Stimulated activated CD4-positive, alpha-beta T cell treated with anti-CD3 and anti-CD28 coated beads, Interleukin-1b, Interleukin-23, amount 100 ng/mL, for 4 hours (primary cell): ENCODE measurements around the gene ARHGEF7.

Experiments
- DNase-seq, 2 donors: peaks; one replicate each; pipeline ENCODE4 v3.0.0-alpha.2; 2020; ENCODE audit warnings: low read depth in 2 of 2

Gene ARHGEF7

DNA sequence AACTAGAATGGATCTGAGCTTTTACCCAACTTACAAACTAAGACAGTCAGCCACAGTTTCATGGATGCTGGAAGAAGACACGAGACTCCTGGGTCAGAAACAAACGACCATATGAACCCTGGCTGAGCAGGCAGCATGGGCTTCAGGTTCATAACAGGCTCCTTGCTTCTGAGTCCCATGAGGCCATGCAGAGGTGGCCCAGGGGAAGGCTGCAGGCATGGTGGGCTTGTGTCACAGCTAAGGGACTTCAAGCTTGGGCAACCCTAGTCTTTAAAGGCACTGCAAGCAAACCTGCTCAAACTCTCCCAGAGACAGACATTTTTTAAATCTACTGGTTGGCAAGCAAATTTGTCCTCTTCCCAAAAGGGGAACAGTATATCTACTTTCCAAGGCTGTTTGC, 5.1 kb upstream of the ARHGEF7 start:
- DNase-seq = no peak

- no peak for DNase-seq
Observed at GRCh38 chr13:111111376-111111937, 3.7 kb upstream of the ARHGEF7 start.

DNA sequence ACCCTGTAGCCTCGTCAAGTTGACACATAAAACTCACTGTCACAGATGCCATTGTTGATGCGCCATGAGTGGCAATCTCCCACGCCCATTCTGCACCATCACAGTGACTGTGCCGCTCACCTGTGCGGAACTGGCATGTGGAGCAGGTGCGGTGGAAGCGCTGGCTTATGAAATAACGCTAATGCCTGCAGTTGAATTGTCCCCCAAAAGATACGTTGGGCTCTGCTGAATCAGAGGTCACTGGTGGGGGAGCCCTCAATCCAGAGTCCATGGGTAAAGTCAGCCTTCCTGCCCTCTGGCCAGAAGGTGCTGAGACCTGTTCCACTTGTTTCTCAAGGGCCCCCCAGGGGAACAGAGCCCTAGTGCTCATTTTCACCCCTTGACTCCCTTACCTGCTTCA, 2.9 kb upstream of the ARHGEF7 start:
- DNase-seq = no peak

DNA sequence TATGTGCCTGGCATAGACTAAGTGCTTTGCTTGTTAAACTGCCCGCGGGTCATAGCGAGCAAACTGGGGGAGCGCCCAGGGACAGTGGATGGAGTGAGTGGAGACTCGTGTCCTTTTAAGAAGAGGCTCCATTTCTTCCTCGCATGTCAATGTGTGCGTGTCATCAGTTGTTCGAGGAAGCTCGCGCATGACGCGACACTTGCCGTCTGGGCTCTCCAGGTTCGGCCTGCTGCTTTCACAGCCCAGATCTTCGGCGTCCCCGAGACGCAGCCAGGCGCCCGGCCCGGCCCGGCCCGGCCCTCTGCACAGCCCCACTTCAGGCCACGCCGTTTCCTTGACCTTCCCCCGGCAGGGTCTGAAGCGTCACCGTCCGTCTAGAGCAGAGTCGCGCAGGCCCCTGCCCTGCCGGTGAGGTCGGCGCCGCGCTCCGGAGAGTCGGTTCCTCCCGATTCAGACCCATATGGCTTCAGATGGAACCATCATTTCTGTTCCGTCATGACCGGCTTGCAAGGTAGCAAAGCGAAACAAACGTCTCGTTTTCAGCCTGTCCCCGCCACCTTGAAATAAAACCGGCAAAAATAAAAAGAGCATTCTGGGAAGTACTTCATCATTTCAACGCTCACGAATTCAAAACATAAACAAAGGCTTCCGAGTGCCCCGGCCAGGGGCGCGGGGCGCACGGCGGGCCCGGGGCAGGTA, 599 bp upstream of the ARHGEF7 start:
- no peak for DNase-seq

- no peak for DNase-seq
Observed at GRCh38 chr13:111115965-111116521, 933 bp downstream of the ARHGEF7 start.

GRCh38 chr13:111116856-111117255, 1.7 kb downstream of the ARHGEF7 start:
- no peak for DNase-seq

- no peak for DNase-seq
Observed at GRCh38 chr13:111117289-111117688, 2.2 kb downstream of the ARHGEF7 start.

- DNase-seq = no peak
Observed at GRCh38 chr13:111117961-111118360, 2.9 kb downstream of the ARHGEF7 start.

- DNase-seq = no peak
Observed at GRCh38 chr13:111118898-111119607, 3.9 kb downstream of the ARHGEF7 start.

- no peak for DNase-seq
Observed at GRCh38 chr13:111119966-111120365, 4.9 kb downstream of the ARHGEF7 start.

DNA sequence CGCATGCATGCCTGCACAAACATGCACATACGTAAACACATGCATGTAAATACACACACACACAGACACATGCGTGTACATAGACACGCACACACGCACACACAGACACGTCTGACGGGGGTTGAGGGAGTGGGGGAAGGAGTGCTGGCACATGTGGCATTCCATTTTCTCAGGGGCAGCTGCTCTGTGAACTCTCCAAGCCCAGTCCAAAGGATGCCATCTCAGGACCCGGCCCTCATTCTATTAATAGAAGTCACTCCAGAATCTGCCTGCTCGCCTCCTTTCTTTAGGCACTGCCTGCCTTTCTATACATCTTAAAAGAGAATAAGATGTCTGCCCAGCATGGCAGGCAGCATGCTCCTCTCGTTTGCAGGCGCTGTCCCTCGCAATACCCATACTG, 5.3 kb downstream of the ARHGEF7 start:
- DNase-seq = no peak

DNA sequence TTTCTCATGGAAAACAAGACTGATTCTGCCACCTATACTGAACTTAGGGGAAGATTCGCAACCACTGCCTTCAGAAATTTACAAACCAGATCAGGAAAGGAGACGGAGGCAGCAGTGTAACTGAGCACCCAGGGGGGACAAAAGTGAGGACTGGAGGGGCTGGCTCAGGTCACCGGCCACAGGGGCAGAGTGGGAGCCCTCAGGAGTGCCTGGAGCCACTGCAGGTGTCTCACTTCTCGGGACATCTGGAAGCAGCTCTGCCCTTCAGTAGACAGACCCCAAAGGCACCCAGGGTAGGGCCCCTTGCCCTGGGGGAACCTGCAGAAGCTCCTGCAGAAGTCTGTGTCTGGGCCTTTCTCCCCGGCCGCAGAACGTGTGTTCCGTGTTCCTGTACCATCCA, 5.8 kb downstream of the ARHGEF7 start:
- no peak for DNase-seq

- no peak for DNase-seq
Observed at GRCh38 chr13:111121506-111121905, 6.4 kb downstream of the ARHGEF7 start.

DNA sequence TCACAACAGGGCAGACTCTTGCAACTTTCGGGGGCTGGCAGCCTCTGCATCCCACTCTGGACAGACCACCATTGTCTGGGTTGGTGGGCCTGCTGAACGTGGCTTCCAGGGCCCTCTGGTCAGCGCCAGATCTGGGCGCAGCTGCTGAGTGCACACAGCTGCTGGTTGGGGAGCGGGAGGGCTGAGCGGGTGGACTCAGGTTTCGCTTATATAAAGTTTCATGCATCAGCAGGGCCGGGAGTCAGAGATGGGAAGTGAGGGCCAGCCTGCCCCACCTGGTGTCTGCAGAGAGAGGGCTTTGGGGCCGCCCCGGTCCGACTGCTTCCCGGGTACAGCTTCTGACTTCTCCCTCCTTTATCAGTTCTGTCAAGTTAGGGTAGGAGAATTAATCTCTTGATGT, 6.9 kb downstream of the ARHGEF7 start:
- DNase-seq = no peak

DNA sequence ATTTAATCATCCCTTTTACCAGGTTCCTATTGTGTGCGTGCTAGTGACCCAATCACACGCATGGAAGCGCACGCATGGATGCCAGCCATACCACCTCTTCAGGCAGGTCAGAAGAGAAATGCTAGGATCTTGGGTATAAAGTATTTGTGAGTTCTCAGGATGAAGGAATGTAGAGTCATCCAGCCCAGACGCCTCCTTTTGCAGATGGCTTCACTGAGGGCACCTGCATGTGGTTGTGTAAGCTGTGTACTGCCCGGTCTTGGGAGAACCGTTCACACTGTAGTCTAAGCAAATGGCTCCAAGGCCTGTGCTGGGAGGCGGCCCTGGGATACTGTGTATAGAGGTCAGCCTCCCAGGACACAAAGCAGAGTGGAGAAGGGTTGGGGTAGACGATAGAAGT, 7.5 kb downstream of the ARHGEF7 start:
- DNase-seq = no peak

GRCh38 chr13:111123221-111123620, 8.1 kb downstream of the ARHGEF7 start:
- no peak for DNase-seq

- DNase-seq = no peak
Observed at GRCh38 chr13:111123649-111124048, 8.5 kb downstream of the ARHGEF7 start.

- DNase-seq = no peak
Observed at GRCh38 chr13:111126509-111126908, 11.4 kb downstream of the ARHGEF7 start.

DNA sequence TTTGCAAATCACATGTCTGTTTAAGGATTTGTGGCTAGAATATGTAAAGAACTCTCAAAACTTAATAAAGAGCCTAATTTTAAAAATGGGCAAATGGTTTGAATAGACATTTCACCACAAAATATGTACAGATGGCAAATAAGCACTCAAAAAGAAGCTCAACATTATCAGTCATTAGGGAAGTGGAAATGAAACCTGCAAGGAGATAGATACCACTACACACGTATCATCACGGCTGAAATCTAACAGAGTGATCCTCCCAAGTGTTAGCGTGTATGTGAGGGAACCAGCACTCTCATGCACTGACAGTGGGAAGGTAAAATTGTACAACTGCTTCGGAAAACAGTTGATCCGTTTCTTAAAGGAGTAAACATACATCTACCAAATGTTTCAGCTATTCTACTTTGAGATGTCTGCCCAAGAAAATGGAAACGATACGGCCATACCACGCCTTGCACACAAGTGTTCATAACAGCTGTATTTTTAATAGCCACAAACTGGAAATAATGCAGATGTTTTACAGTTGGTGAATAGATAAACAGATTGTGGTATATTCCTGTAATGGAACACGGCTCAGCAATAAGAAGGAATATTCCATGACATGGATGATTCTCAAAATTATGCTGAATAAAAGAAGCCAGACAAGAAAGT, 14.5 kb downstream of the ARHGEF7 start:
- no peak for DNase-seq

DNA sequence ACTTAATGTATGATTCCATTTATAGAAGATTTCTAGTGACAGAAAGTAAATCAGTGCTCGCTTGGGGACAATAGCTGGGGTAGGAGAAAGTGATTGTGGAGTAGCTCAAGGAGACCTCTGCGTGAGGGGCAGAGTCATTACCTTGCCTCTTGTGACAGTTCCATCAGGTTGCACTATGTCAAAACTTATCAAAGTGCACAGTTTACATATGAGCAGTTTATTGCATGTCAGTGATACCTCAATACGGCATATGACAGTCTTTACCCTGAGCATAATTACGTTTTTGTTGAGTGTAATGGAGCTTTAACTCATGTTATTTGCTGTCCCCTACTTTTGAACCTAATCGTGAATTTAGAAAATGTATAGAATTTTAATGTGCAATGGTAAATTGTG, 15.0 kb downstream of the ARHGEF7 start:
- no peak for DNase-seq

DNA sequence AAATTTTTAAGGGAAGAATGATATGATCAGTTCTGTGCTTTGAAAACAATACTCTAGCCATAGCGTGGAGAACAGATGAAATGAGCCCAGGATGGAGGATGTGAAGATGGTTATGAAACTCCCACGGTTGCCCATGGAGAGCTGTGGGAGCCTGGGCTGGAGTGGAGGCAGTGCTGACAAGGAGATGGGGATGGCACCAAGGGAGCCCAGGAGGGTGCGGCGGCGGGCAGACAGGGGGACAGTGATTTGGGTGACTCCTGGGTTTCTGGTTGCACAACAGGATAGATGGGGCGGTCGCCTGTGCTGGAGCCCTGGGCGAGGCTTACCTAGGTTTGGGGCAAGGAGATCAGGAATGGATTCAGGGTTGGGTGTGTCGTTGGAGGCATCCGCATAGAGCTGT, 15.9 kb downstream of the ARHGEF7 start:
- DNase-seq = no peak

GRCh38 chr13:111131611-111132010, 16.5 kb downstream of the ARHGEF7 start:
- no peak for DNase-seq
